HCT116 (cell line): ENCODE results near the gene PARVG. TPM values are rescaled to one million over a fixed set of nuclear protein-coding genes. Genes with fewer than 3 reads are reported as not detected.

ENCODE experiments used
- ATAC-seq: fragments of 200-7000 bp; cut with Tn5 transposase; 2 replicates; pipeline ENCODE4 v1.9.1; 2020; ENCODE audit warnings: mild to moderate bottlenecking, moderate library complexity
- BruUV-seq: library from RNA; stranded (reverse); fragments of 400-500 nt; replicated peaks from 2 replicates; lab custom pipeline; 2021; lab: Mats Ljungman, UMichigan
- CTCF ChIA-PET: fragments of 300-600 bp; sonication (Branson Sonifier 250); formaldehyde crosslinking; loops from one replicate; lab custom pipeline; 2021; ENCODE audit warnings: antibody characterized with exemption; lab: Charles Lee
- POLR2A ChIA-PET: fragments of 300-600, 350-600 bp; sonication (Branson Sonifier 250); formaldehyde crosslinking; loops from one replicate; lab custom pipeline; 2021; ENCODE audit warnings: antibody characterized with exemption; lab: Charles Lee
- RAD21 ChIA-PET, 2 experiments: fragments of 300-600 bp; sonication (Branson Sonifier 250); formaldehyde crosslinking; loops; one replicate each; lab custom pipeline; 2023; ENCODE audit warnings: low total read pairs in 2 of 2; ENCODE audit not compliant: uncharacterized antibody in 2 of 2, unreplicated experiment in 2 of 2, low non-redundant PET in 1 of 2; lab: Charles Lee
- DNase-seq: peaks from one replicate; pipeline ENCODE4 v3.0.0-alpha.2; 2010; ENCODE audit warnings: low read depth, low spot score
- H2AFZ ChIP-seq: fragments of 200-600 bp; shearing (Covaris generic), sonication (generic); 2 replicates; pipeline ENCODE4 v1.6.1; 2017; ENCODE audit warnings: low read depth, mixed run types, mixed read lengths, antibody characterized with exemption, low read length; ENCODE audit not compliant: poor library complexity, severe bottlenecking
- H3K27ac ChIP-seq: 2 replicates; pipeline ENCODE4 v1.5.1; 2012; ENCODE audit warnings: low read depth, low read length
- H3K27me3 ChIP-seq: fragments of 200-600 bp; sonication (generic); 2 replicates; pipeline ENCODE4 v1.6.1; 2016; ENCODE audit warnings: mixed run types, low read length, mixed read lengths; ENCODE audit not compliant: insufficient read depth
- H3K36me3 ChIP-seq, 2 experiments: fragments of 200-500 bp in 1 of 2; fragments of 200-600 bp in 1 of 2; sonication (Bioruptor generic) in 1 of 2; sonication (generic) in 1 of 2; 2 replicates each; pipeline versions ENCODE4 v1.5.1 to v1.6.1; 2014 to 2016; ENCODE audit warnings: low read length in 2 of 2, inconsistent platforms in 1 of 2, mixed read lengths in 1 of 2, mixed run types in 1 of 2; ENCODE audit not compliant: insufficient read depth in 2 of 2, control insufficient read depth in 1 of 2
- H3K4me1 ChIP-seq, 2 experiments: fragments of 200-600 bp in 1 of 2; sonication (generic) in 1 of 2; 2 replicates each; pipeline versions ENCODE4 v1.5.1 to v1.6.1; 2012 to 2017; ENCODE audit warnings: low read length in 2 of 2, inconsistent platforms in 1 of 2, mild to moderate bottlenecking in 1 of 2, mixed read lengths in 1 of 2, mixed run types in 1 of 2, moderate library complexity in 1 of 2; ENCODE audit not compliant: insufficient read depth in 2 of 2, control insufficient read depth in 1 of 2
- H3K4me2 ChIP-seq: fragments of 200-600 bp; sonication (generic); 2 replicates; pipeline ENCODE4 v1.6.1; 2017; ENCODE audit warnings: mixed run types, low read length, mixed read lengths
- H3K4me3 ChIP-seq, 2 experiments: fragments of 200-600 bp in 1 of 2; sonication (generic) in 1 of 2; replicated peaks in 1 of 2; 2 replicates each; pipeline ENCODE4 v1.5.1; 2011 to 2016; ENCODE audit warnings: low read length in 2 of 2, control low read depth in 1 of 2, low read depth in 1 of 2, mild to moderate bottlenecking in 1 of 2, mixed read lengths in 1 of 2, mixed run types in 1 of 2
- H3K79me2 ChIP-seq: fragments of 200-600 bp; sonication (generic); 2 replicates; pipeline ENCODE4 v1.6.1; 2017; ENCODE audit warnings: mild to moderate bottlenecking, mixed run types, low read length, moderate library complexity, mixed read lengths; ENCODE audit not compliant: insufficient read depth
- H3K9ac ChIP-seq: fragments of 200-600 bp; sonication (generic); 2 replicates; pipeline ENCODE4 v1.6.1; 2016; ENCODE audit warnings: low read length, mixed read lengths
- H3K9me2 ChIP-seq: fragments of 200-600 bp; sonication (generic), shearing (Covaris generic); 2 replicates; pipeline ENCODE4 v1.6.1; 2017; ENCODE audit warnings: mixed run types, mild to moderate bottlenecking, moderate library complexity; ENCODE audit not compliant: insufficient read depth
- H3K9me3 ChIP-seq, 2 experiments: fragments of 200-500 bp in 1 of 2; fragments of 200-600 bp in 1 of 2; sonication (Bioruptor generic) in 1 of 2; sonication (generic) in 1 of 2; 2 replicates each; pipeline ENCODE4 v1.6.1; 2014 to 2017; ENCODE audit warnings: low read length in 2 of 2, mixed read lengths in 2 of 2, inconsistent platforms in 1 of 2, low read depth in 1 of 2, mild to moderate bottlenecking in 1 of 2, mixed run types in 1 of 2, moderate library complexity in 1 of 2; ENCODE audit not compliant: control insufficient read depth in 1 of 2, insufficient read depth in 1 of 2
- H4K20me1 ChIP-seq: fragments of 200-600 bp; sonication (generic), shearing (Covaris generic); 2 replicates; pipeline ENCODE4 v1.6.1; 2017; ENCODE audit warnings: mixed run types, mild to moderate bottlenecking, moderate library complexity; ENCODE audit not compliant: insufficient read depth
- ELF1 ChIP-seq: IDR thresholded peaks from 2 replicates; pipeline ENCODE4 v1.6.1; 2012; ENCODE audit warnings: low read depth, borderline replicate concordance
- EZH2 ChIP-seq: fragments of 200-600 bp; sonication (generic); IDR thresholded peaks from 2 replicates; pipeline ENCODE4 v1.6.1; 2017; ENCODE audit warnings: antibody characterized with exemption, mixed run types
- EZH2phosphoT487 ChIP-seq: fragments of 200-600 bp; IDR thresholded peaks from 2 replicates; pipeline ENCODE4 v1.6.1; 2018; ENCODE audit warnings: antibody characterized with exemption, borderline replicate concordance
- POLR2AphosphoS5 ChIP-seq: IDR thresholded peaks from 2 replicates; pipeline ENCODE4 v1.6.1; 2011; ENCODE audit warnings: mild to moderate bottlenecking, low read depth, low read length, moderate library complexity
- RAD21 ChIP-seq: IDR thresholded peaks from 2 replicates; pipeline ENCODE4 v1.6.1; 2012; ENCODE audit warnings: low read depth, mild to moderate bottlenecking
- REST ChIP-seq: IDR thresholded peaks from 2 replicates; pipeline ENCODE4 v1.6.1; 2012; ENCODE audit warnings: low read depth
- SRF ChIP-seq: IDR thresholded peaks from 2 replicates; pipeline ENCODE4 v1.6.1; 2012; ENCODE audit warnings: low read depth
- TCF7L2 ChIP-seq: IDR thresholded peaks from 2 replicates; pipeline ENCODE4 v1.7.0; 2011; ENCODE audit warnings: borderline replicate concordance, inconsistent platforms; ENCODE audit not compliant: insufficient read depth, insufficient read length; ENCODE audit errors: extremely low read depth
- ZFX ChIP-seq: fragments of 450-650 bp; IDR thresholded peaks from 2 replicates; pipeline ENCODE4 v1.6.1; 2017
- intact Hi-C: fragments of 100-400 bp; cut with micrococcal nuclease; formaldehyde crosslinking; loops from 2 replicates; pipeline ENCODE4 v1.10.0; 2022
- total RNA-seq: library from RNA; stranded (reverse); gene quantifications from one replicate; pipeline ENCODE4 v1.2.1, GENCODE V29; 2021; ENCODE audit not compliant: unreplicated experiment

Gene PARVG
- total RNA-seq, 1 experiment from 2014 or later = 0.57 TPM

GRCh38 chr22:44181033-44181911 is 547 bp downstream of the PARVG start:
- H3K9me3 ChIP-seq = no peaks in the 10 kb centered on the region
- intact Hi-C loops = no loop called here
- H3K27me3 ChIP-seq = peaks cover 3% of the 10 kb centered on the region; the same call in 1 of the 2 replicates
- no peaks in the 10 kb centered on the region for H4K20me1 ChIP-seq
- ChIA-PET POLR2A (no interaction called here), RAD21 (no interaction called here), CTCF (no interaction called here)
- no peaks in the 10 kb centered on the region for H3K36me3 ChIP-seq
- H3K9me2 ChIP-seq = no peaks in the 10 kb centered on the region
- H3K4me2 ChIP-seq = no peak overlapping the region
- no peak overlapping the region for H3K9ac ChIP-seq
- H3K79me2 ChIP-seq = no peaks in the 10 kb centered on the region
- no peak for TF ChIP-seq EZH2phosphoT487
- TF ChIP-seq ELF1 = no peak
- no peak for TF ChIP-seq RAD21
- TF ChIP-seq TCF7L2 = no peak
- TF ChIP-seq REST = no peak
- TF ChIP-seq ZFX = no peak
- no peak for TF ChIP-seq EZH2
- TF ChIP-seq SRF = no peak
- TF ChIP-seq POLR2AphosphoS5 = no peak
- no peak overlapping the region for H3K27ac ChIP-seq
- ATAC-seq (no peak), DNase-seq (no peak)
- H2AFZ ChIP-seq = no peak overlapping the region
- no peak overlapping the region for H3K4me3 ChIP-seq
- H3K4me1 ChIP-seq = no peaks in the 10 kb centered on the region
- BruUV-seq = no TSS peak
